Esophagus squamous epithelium (tissue), 4 donors: Measurements from ENCODE around the gene PMEPA1.

Source experiments
- POLR2A ChIP-seq, 4 donors: fragments of 450-650 bp; IDR thresholded peaks; one replicate each; pipeline ENCODE4 v1.6.1; 2017; ENCODE audit warnings: antibody characterized with exemption in 4 of 4, mild to moderate bottlenecking in 4 of 4, moderate library complexity in 3 of 4
- TF ChIP-seq, protein P1 (sequence below), 6 experiments: fragments of 450-650 bp in 4 of 6; fragments of 200-600 bp in 2 of 6; sonication (generic) in 2 of 6; IDR thresholded peaks; one replicate each; pipeline ENCODE4 v1.5.1; 2016 to 2019; ENCODE audit warnings: antibody characterized with exemption in 6 of 6, mild to moderate bottlenecking in 4 of 6, moderate library complexity in 4 of 6

DNA sequence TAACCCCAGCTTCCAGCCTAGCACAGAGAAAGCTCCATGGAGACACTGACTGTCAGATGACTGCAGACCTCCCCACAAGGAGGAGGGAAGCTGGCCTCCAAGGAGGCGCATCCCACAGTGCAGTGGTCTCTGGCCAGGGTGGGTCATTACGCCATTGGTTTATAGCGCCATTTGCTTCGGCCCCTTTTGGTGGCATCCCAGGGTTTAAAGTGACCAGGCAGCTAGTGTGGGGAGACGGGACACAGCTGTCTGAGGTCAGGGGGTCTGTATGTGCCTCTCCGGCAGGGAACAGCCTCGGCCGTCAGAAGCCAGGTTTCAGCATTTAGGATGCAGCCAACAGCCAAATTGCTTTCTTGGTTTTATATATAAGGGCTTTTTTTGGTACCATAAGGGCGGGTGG, 15.8 kb upstream of the PMEPA1 start:
- TF ChIP-seq, protein P1, sequence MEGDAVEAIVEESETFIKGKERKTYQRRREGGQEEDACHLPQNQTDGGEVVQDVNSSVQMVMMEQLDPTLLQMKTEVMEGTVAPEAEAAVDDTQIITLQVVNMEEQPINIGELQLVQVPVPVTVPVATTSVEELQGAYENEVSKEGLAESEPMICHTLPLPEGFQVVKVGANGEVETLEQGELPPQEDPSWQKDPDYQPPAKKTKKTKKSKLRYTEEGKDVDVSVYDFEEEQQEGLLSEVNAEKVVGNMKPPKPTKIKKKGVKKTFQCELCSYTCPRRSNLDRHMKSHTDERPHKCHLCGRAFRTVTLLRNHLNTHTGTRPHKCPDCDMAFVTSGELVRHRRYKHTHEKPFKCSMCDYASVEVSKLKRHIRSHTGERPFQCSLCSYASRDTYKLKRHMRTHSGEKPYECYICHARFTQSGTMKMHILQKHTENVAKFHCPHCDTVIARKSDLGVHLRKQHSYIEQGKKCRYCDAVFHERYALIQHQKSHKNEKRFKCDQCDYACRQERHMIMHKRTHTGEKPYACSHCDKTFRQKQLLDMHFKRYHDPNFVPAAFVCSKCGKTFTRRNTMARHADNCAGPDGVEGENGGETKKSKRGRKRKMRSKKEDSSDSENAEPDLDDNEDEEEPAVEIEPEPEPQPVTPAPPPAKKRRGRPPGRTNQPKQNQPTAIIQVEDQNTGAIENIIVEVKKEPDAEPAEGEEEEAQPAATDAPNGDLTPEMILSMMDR (IDR thresholded peaks at IDR 0.05): no peak
- no peak for TF ChIP-seq POLR2A (IDR thresholded peaks at IDR 0.05)
